Subcutaneous abdominal adipose tissue (tissue), 5 donors: Measurements from ENCODE around the gene NUP188.

ENCODE experiments used
- H3K27ac ChIP-seq: one replicate; pipeline ENCODE4 v1.7.0; 2013; ENCODE audit warnings: low read depth, mild to moderate bottlenecking, inconsistent platforms, low read length, moderate library complexity
- H3K27me3 ChIP-seq, 5 donors: one replicate each; pipeline ENCODE4 v1.7.0; 2013; ENCODE audit warnings: low read length in 5 of 5, inconsistent platforms in 1 of 5; ENCODE audit not compliant: control insufficient read depth in 5 of 5, insufficient read depth in 4 of 5
- H3K36me3 ChIP-seq, 5 donors: one replicate each; pipeline ENCODE4 v1.7.0; 2013; ENCODE audit warnings: low read length in 5 of 5; ENCODE audit not compliant: control insufficient read depth in 5 of 5, insufficient read depth in 5 of 5
- H3K4me1 ChIP-seq, 5 donors: one replicate each; pipeline ENCODE4 v1.7.0; 2013; ENCODE audit warnings: low read length in 5 of 5, mild to moderate bottlenecking in 3 of 5, moderate library complexity in 1 of 5; ENCODE audit not compliant: control insufficient read depth in 5 of 5, insufficient read depth in 5 of 5
- H3K4me3 ChIP-seq, 5 donors: one replicate each; pipeline ENCODE4 v1.7.0; 2013; ENCODE audit warnings: low read length in 5 of 5, low read depth in 1 of 5
- H3K9ac ChIP-seq, 5 donors: one replicate each; pipeline ENCODE4 v1.7.0; 2013; ENCODE audit warnings: low read length in 5 of 5, mild to moderate bottlenecking in 4 of 5, moderate library complexity in 3 of 5
- H3K9me3 ChIP-seq, 5 donors: one replicate each; pipeline ENCODE4 v1.7.0; 2013; ENCODE audit warnings: low read length in 5 of 5; ENCODE audit not compliant: control insufficient read depth in 5 of 5
- donor health status: healthy.
- donor health status: healthy.
- donor health status: healthy.
- donor health status: healthy.
- donor health status: healthy.

The NUP188 gene

GRCh38 chr9:129054163-129054851, 106.8 kb downstream of the NUP188 start:
- Histone ChIP-seq H3K27me3 (no peaks in the 10 kb centered on the region), H3K4me1 (peaks cover 0 to 12% (median 7%) of the 10 kb centered on the region in 5 donors), H3K4me3 (no peak overlapping the region), H3K9ac (no peak overlapping the region), H3K36me3 (peaks cover 0 to 46% (median 26%) of the 10 kb centered on the region in 5 donors), H3K9me3 (no peaks in the 10 kb centered on the region), H3K27ac (no peak overlapping the region)
